AG09319 (cell line): ENCODE results near the gene ARL3.

Source experiments
- DNase-seq: peaks from one replicate; pipeline ENCODE4 v3.0.0-alpha.2; 2010; ENCODE audit warnings: low read depth; ENCODE audit errors: extremely low read depth
- TF ChIP-seq, protein P1 (sequence below): IDR thresholded peaks from 2 replicates; pipeline ENCODE4 v1.5.1; 2011; ENCODE audit warnings: low read depth, mild to moderate bottlenecking, inconsistent platforms, low read length, moderate library complexity

The ARL3 gene

DNA sequence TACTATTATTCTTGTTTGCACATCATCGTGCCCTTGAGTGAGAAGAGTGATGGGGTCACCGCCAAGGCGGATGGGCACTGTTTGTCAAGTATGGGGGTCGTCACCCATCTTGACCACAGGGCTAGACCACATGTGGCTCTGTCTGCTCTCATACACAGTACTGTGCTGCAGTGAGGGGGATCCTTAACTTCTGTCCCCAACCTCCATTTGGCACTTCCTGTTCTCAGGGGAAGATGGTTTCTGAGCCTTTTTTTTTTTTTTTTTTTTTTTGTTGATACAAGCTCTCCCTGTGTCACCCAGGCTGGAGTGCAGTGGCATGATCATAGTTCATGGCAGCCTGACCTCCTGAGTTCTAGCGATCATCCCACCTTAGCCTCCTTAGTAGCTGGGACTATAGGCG, 43.1 kb upstream of the ARL3 start:
- no peak for DNase-seq
- TF ChIP-seq, protein P1, sequence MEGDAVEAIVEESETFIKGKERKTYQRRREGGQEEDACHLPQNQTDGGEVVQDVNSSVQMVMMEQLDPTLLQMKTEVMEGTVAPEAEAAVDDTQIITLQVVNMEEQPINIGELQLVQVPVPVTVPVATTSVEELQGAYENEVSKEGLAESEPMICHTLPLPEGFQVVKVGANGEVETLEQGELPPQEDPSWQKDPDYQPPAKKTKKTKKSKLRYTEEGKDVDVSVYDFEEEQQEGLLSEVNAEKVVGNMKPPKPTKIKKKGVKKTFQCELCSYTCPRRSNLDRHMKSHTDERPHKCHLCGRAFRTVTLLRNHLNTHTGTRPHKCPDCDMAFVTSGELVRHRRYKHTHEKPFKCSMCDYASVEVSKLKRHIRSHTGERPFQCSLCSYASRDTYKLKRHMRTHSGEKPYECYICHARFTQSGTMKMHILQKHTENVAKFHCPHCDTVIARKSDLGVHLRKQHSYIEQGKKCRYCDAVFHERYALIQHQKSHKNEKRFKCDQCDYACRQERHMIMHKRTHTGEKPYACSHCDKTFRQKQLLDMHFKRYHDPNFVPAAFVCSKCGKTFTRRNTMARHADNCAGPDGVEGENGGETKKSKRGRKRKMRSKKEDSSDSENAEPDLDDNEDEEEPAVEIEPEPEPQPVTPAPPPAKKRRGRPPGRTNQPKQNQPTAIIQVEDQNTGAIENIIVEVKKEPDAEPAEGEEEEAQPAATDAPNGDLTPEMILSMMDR, result no peak

- no peak for DNase-seq
- TF ChIP-seq, protein P1, result no peak
These were observed 39.5 kb upstream of the ARL3 start for GRCh38 chr10:102753718-102754117.

DNA sequence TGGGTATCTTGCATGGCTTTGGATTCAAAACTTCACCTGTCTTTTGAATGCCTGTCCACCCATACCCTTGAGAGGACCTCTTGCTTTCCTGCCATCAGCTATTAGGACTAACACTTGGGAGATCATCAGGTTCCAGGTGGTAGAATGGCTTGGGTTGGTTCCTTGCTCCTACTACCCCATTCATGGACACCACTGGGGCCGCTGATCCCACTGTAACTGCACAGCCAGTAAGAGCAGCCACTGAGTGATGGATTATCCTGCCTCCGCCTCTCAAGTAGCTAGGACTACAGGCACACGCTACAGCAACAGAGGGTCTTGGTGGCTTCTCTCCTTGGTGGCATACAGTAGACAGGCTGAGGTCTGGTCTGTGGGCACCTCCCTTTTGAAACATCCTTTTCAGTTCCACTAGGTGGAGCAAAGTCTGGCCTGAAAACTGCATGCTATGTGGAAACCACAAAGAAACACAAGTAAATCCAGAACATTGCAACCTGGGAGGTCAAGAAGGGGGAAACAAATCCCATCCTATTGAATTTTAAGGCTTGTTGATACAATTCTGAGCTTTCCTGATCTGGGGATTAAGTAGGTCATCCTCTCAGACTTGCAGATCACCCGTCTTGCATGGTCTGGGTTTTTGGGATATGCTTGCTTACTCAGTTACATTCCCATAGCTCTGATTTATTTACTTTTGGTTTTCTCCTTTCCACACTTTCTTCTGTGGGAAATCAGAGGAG, 38.9 kb upstream of the ARL3 start:
- DNase-seq, result peak; percentile 87
- TF ChIP-seq, protein P1, result peak; percentile 66

- TF ChIP-seq, protein P1, result no peak
These were observed 38.2 kb upstream of the ARL3 start for GRCh38 chr10:102752266-102752930.

GRCh38 chr10:102745157-102745556, 31.0 kb upstream of the ARL3 start:
- TF ChIP-seq, protein P1, result no peak
- DNase-seq, result no peak

More at GRCh38 chr10:102752266-102752930, 38.2 kb upstream of the ARL3 start:
- peak; percentile 88 for DNase-seq

- TF ChIP-seq, protein P1, result no peak
- DNase-seq, result no peak
These were observed 30.3 kb upstream of the ARL3 start for GRCh38 chr10:102744374-102745051.
